ENCODE data around the gene LAMB2. TPM values are rescaled to one million over a fixed set of nuclear protein-coding genes. Genes with fewer than 3 reads are reported as not detected.

The LAMB2 gene
- total RNA-seq, 3 donors from 2014 or later (not counting 1 experiment from before 2014, with no cell fraction given): 0.75 to 1.7 (median 1.2) TPM

DNA sequence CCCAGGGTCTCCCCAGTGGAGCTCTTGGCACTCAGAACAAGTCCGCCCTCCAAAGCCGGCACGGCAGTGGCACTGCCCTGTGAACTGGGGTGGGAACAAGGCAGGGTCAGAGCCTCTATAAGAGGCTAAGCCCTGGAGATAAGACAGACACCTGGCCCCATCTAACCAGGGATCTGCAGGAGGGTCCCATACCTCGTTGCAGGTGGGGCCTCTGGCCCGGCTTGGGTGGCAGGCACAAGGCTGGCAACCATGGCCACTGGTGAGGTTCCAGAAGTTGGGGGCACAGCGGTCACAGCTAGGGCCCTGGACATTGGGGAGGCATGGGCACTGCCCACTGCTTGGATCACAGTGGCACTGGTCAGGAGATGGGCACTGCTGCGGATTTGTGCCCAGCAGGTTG, 8.6 kb downstream of the LAMB2 start:
- no peak overlapping the region for H3K4me3 Mint-ChIP-seq

DNA sequence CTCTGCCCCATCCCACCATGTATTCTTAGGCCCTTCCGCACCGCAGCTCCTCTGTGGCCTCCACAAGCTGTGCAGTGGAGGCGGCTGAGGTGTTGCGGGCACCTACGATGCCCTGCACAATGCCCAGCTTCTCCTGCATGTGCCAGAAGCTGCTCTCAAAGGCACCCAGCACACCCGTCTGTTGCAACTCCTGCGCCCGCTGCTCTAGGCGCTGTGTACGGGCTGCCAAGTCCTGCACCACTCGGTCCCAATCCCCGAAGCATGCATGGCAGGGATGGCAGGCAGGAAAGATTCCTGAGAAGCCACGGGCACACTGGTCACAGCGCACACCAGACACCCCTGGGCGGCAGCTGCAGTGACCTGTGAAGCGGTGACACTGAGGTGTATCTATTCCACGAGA, 9.2 kb downstream of the LAMB2 start:
- H3K27ac ChIP-seq (ENCODE audit: low read length): no peak overlapping the region
- intact Hi-C loops (cut with micrococcal nuclease): no loop called here
- no peaks in the 10 kb centered on the region for H3K9me3 ChIP-seq (ENCODE audit: control insufficient read depth, insufficient read depth, low read length)
- H3K4me1 Mint-ChIP-seq: peaks cover 5 to 11% of the 10 kb centered on the region in 2 donors
- H3K9me3 Mint-ChIP-seq: no peaks in the 10 kb centered on the region
- H3K27me3 ChIP-seq (ENCODE audit: control insufficient read depth, insufficient read depth, low read length): no peaks in the 10 kb centered on the region
- WGBS (ENCODE audit: insufficient coverage): 96% methylated on average over 17 of the region's 17 CpGs
- no peak for ATAC-seq
- no peak for DNase-seq
- H3K4me3 Mint-ChIP-seq: no peak overlapping the region
- no peak overlapping the region for H3K4me3 ChIP-seq (ENCODE audit: low read length)
- TF ChIP-seq, protein P1, sequence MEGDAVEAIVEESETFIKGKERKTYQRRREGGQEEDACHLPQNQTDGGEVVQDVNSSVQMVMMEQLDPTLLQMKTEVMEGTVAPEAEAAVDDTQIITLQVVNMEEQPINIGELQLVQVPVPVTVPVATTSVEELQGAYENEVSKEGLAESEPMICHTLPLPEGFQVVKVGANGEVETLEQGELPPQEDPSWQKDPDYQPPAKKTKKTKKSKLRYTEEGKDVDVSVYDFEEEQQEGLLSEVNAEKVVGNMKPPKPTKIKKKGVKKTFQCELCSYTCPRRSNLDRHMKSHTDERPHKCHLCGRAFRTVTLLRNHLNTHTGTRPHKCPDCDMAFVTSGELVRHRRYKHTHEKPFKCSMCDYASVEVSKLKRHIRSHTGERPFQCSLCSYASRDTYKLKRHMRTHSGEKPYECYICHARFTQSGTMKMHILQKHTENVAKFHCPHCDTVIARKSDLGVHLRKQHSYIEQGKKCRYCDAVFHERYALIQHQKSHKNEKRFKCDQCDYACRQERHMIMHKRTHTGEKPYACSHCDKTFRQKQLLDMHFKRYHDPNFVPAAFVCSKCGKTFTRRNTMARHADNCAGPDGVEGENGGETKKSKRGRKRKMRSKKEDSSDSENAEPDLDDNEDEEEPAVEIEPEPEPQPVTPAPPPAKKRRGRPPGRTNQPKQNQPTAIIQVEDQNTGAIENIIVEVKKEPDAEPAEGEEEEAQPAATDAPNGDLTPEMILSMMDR (IDR thresholded peaks at IDR 0.05): no peak
- no peak overlapping the region for H3K27ac Mint-ChIP-seq
- H3K4me1 ChIP-seq (ENCODE audit: control insufficient read depth, insufficient read depth, low read length): peaks cover 24% of the 10 kb centered on the region
- peaks cover 1% of the 10 kb centered on the region for H3K36me3 ChIP-seq (ENCODE audit: control insufficient read depth, insufficient read depth, low read length)
- H3K27me3 Mint-ChIP-seq (ENCODE audit: low read depth in 2 of 2): no peaks in the 10 kb centered on the region
- no peaks in the 10 kb centered on the region for H3K36me3 Mint-ChIP-seq

More for the DNA sequence above, 8.6 kb downstream of the LAMB2 start:
- Mint-ChIP-seq H3K27ac (no peak overlapping the region), H3K9me3 (no peaks in the 10 kb centered on the region), H3K36me3 (no peaks in the 10 kb centered on the region), H3K4me1 (peaks cover 1 to 6% of the 10 kb centered on the region in 2 donors), H3K27me3 (ENCODE audit: low read depth in 2 of 2) (no peaks in the 10 kb centered on the region)
- Histone ChIP-seq H3K27me3 (ENCODE audit: control insufficient read depth, insufficient read depth, low read length) (no peaks in the 10 kb centered on the region), H3K4me3 (ENCODE audit: low read length) (no peak overlapping the region), H3K9me3 (ENCODE audit: control insufficient read depth, insufficient read depth, low read length) (no peaks in the 10 kb centered on the region), H3K4me1 (ENCODE audit: control insufficient read depth, insufficient read depth, low read length) (peaks cover 20% of the 10 kb centered on the region), H3K36me3 (ENCODE audit: control insufficient read depth, insufficient read depth, low read length) (no peaks in the 10 kb centered on the region), H3K27ac (ENCODE audit: low read length) (no peak overlapping the region)
- 94% methylated on average over 7 of the region's 7 CpGs for WGBS (ENCODE audit: insufficient coverage)
- no peak for DNase-seq
- ATAC-seq: no peak
- intact Hi-C loops (cut with micrococcal nuclease): no loop called here
- TF ChIP-seq, protein P1 (IDR thresholded peaks at IDR 0.05): no peak

DNA sequence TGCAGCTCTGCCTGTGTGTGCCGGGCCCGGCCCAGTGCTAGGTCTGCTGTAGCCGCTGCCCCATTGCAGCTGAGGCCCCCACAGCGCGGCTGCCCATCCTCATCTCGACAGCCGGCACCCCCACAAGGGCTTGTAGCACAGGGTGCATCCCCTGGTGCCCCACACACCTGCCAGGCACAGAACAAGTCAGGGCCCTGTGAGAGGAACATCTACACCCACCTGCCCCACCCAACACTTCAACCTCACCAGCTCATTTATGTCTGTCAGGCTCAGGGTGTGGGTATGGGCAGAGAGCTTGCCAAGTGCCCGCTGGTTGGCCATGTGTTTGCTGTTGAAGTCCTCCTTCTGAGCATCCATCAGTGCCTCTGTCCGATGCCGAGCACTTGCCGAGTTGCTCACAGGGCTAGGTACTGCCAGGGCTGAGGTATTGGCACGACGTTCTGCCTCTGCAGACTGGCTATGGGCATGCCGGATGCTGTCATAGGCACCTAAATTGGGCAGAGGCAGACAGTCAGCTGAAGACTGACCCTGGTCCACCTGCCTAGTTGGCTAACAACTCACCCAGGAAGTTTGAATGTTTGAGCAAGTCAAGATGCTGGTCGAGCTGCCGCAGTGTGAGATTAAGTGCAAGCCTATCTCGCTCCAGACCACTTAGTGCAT, 9.8 kb downstream of the LAMB2 start:
- no peak for ATAC-seq
- intact Hi-C loops (cut with micrococcal nuclease): no loop called here
- no peak overlapping the region for H3K4me3 Mint-ChIP-seq

More for the DNA sequence above, 9.8 kb downstream of the LAMB2 start:
- WGBS (ENCODE audit: insufficient coverage): 95% methylated on average over 17 of the region's 17 CpGs
- Histone ChIP-seq H3K27ac (ENCODE audit: low read length) (no peak overlapping the region), H3K4me1 (ENCODE audit: control insufficient read depth, insufficient read depth, low read length) (peaks cover 24% of the 10 kb centered on the region), H3K27me3 (ENCODE audit: control insufficient read depth, insufficient read depth, low read length) (no peaks in the 10 kb centered on the region), H3K36me3 (ENCODE audit: control insufficient read depth, insufficient read depth, low read length) (peaks cover 3% of the 10 kb centered on the region), H3K9me3 (ENCODE audit: control insufficient read depth, insufficient read depth, low read length) (no peaks in the 10 kb centered on the region), H3K4me3 (ENCODE audit: low read length) (no peak overlapping the region)
- H3K27ac Mint-ChIP-seq: peak overlapping the region; percentile 11 to 87
- DNase-seq: no peak
- no peaks in the 10 kb centered on the region for H3K36me3 Mint-ChIP-seq
- H3K4me1 Mint-ChIP-seq: peaks cover 5 to 12% of the 10 kb centered on the region in 2 donors
- TF ChIP-seq, protein P1 (IDR thresholded peaks at IDR 0.05): no peak
- no peaks in the 10 kb centered on the region for H3K9me3 Mint-ChIP-seq
- no peaks in the 10 kb centered on the region for H3K27me3 Mint-ChIP-seq (ENCODE audit: low read depth in 2 of 2)
